Neuronal stem cell (in vitro differentiated cells): ENCODE measurements around the gene PTPRD.

Experiments
- DNase-seq: peaks from one replicate; pipeline ENCODE4 v3.0.0-alpha.2; 2013; ENCODE audit warnings: low spot score
- H2AFZ ChIP-seq: one replicate; pipeline ENCODE4 v1.6.1; 2013; ENCODE audit warnings: mild to moderate bottlenecking, low read length, inconsistent platforms
- H2AK5ac ChIP-seq: 2 replicates; pipeline ENCODE4 v1.6.1; 2013; ENCODE audit warnings: low read depth, mild to moderate bottlenecking, inconsistent platforms, low read length, moderate library complexity, mixed read lengths
- H2BK120ac ChIP-seq: 2 replicates; pipeline ENCODE4 v1.6.1; 2013; ENCODE audit warnings: low read depth, mild to moderate bottlenecking, inconsistent platforms, low read length, moderate library complexity, mixed read lengths
- H2BK12ac ChIP-seq: one replicate; pipeline ENCODE4 v1.6.1; 2013; ENCODE audit warnings: low read length, inconsistent platforms
- H2BK15ac ChIP-seq: 2 replicates; pipeline ENCODE4 v1.6.1; 2013; ENCODE audit warnings: mild to moderate bottlenecking, low read length, inconsistent platforms, mixed read lengths
- H2BK5ac ChIP-seq: one replicate; pipeline ENCODE4 v1.6.1; 2013; ENCODE audit warnings: inconsistent platforms, mild to moderate bottlenecking, low read length, moderate library complexity
- H3K14ac ChIP-seq: one replicate; pipeline ENCODE4 v1.6.1; 2013; ENCODE audit warnings: low read length, inconsistent platforms
- H3K18ac ChIP-seq: 2 replicates; pipeline ENCODE4 v1.6.1; 2013; ENCODE audit warnings: low read length, inconsistent platforms
- H3K23ac ChIP-seq: 2 replicates; pipeline ENCODE4 v1.6.1; 2013; ENCODE audit warnings: low read depth, mild to moderate bottlenecking, mixed read lengths, low read length, inconsistent platforms; ENCODE audit not compliant: poor library complexity
- H3K27ac ChIP-seq: replicated peaks from 3 replicates; pipeline ENCODE4 v1.5.1; 2013; ENCODE audit warnings: low read length, inconsistent platforms
- H3K27me3 ChIP-seq, 3 experiments: 2 replicates each; pipeline ENCODE4 v1.6.1; 2013; ENCODE audit warnings: low read length in 3 of 3, mild to moderate bottlenecking in 2 of 3, inconsistent platforms in 1 of 3, low read depth in 1 of 3, mixed read lengths in 1 of 3, moderate library complexity in 1 of 3; ENCODE audit not compliant: control insufficient read depth in 3 of 3, insufficient read depth in 3 of 3
- H3K36me3 ChIP-seq, 2 donors: replicated peaks in 1 of 2; 2 replicates each; pipeline ENCODE4 v1.6.1; 2013; ENCODE audit warnings: low read length in 2 of 2; ENCODE audit not compliant: control insufficient read depth in 2 of 2, insufficient read depth in 2 of 2
- H3K4ac ChIP-seq: 2 replicates; pipeline ENCODE4 v1.6.1; 2013; ENCODE audit warnings: inconsistent platforms, mild to moderate bottlenecking, low read length, moderate library complexity
- H3K4me1 ChIP-seq, 2 donors: 1 replicate in 1 of 2; 2 replicates in 1 of 2; pipeline ENCODE4 v1.6.1; 2013; ENCODE audit warnings: low read length in 2 of 2, low read depth in 1 of 2; ENCODE audit not compliant: control insufficient read depth in 2 of 2, insufficient read depth in 1 of 2
- H3K4me2 ChIP-seq: one replicate; pipeline ENCODE4 v1.6.1; 2013; ENCODE audit warnings: mild to moderate bottlenecking, low read length, inconsistent platforms; ENCODE audit not compliant: insufficient read depth, poor library complexity, severe bottlenecking
- H3K4me3 ChIP-seq, 2 donors: 2 replicates each; pipeline ENCODE4 v1.5.1; 2013; ENCODE audit warnings: low read length in 2 of 2, mild to moderate bottlenecking in 2 of 2, inconsistent platforms in 1 of 2, moderate library complexity in 1 of 2
- H3K79me1 ChIP-seq: one replicate; pipeline ENCODE4 v1.6.1; 2013; ENCODE audit warnings: low read depth, mild to moderate bottlenecking, inconsistent platforms, low read length, moderate library complexity
- H3K9ac ChIP-seq: one replicate; pipeline ENCODE4 v1.6.1; 2013; ENCODE audit warnings: mild to moderate bottlenecking, low read depth, low read length, inconsistent platforms; ENCODE audit not compliant: poor library complexity
- H3K9me3 ChIP-seq, 2 donors: replicated peaks in 1 of 2; 2 replicates each; pipeline versions ENCODE3 to v1.6.1; 2013; ENCODE audit warnings: low read length in 2 of 2, mild to moderate bottlenecking in 2 of 2, inconsistent platforms in 1 of 2, low read depth in 1 of 2, mixed read lengths in 1 of 2, moderate library complexity in 1 of 2; ENCODE audit not compliant: control insufficient read depth in 2 of 2, insufficient read depth in 1 of 2
- H4K8ac ChIP-seq: one replicate; pipeline ENCODE4 v1.6.1; 2013; ENCODE audit warnings: low read depth, mild to moderate bottlenecking, inconsistent platforms, low read length, moderate library complexity
- H4K91ac ChIP-seq: one replicate; pipeline ENCODE4 v1.6.1; 2013; ENCODE audit warnings: low read length, low read depth, mild to moderate bottlenecking, inconsistent platforms; ENCODE audit not compliant: poor library complexity
- WGBS, 2 donors: extraction: QIAGEN DNeasy Blood & Tissue Kit; methylation state at CpG; one replicate each; pipeline ENCODE4 v1.1.7; 2013; ENCODE audit warnings: missing lambda C conversion rate in 2 of 2, mixed read lengths in 1 of 2; ENCODE audit not compliant: insufficient read length in 2 of 2, insufficient replicate concordance in 1 of 2; ENCODE audit errors: extremely low coverage in 2 of 2; 5-methylcytosine and 5-hydroxymethylcytosine counted together

PTPRD gene

DNA sequence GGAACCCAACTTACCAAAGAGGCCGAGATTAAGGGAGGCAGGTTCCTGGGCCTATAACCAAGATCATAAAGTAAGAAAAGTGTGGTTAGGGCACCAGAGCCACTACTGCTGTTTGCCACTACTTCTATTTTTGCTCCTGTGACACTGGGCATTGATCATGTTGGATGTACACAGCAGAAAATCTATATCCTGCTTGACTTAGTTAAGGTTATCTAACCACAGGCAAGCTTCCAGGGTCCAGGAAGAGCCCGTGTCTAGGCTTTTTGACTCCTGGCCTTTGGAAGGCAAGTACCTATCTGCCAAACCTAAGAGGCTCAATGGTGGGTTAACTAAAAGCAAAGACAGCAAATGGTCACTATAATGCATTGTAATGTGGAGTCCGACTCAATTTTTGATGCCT is 2315.8 kb downstream of the PTPRD start:
- Histone ChIP-seq H3K23ac (no peak overlapping the region), H3K27ac (no peak overlapping the region), H3K4me2 (no peak overlapping the region), H2AK5ac (no peak overlapping the region), H3K36me3 (no peaks in the 10 kb centered on the region), H3K14ac (no peak overlapping the region), H3K4me3 (no peak overlapping the region), H2BK15ac (no peak overlapping the region), H3K9me3 (no peaks in the 10 kb centered on the region), H3K4ac (no peak overlapping the region), H2AFZ (no peak overlapping the region), H4K8ac (no peak overlapping the region), H4K91ac (no peak overlapping the region), H3K9ac (no peak overlapping the region), H2BK12ac (no peak overlapping the region), H3K4me1 (no peaks in the 10 kb centered on the region), H3K27me3 (no peaks in the 10 kb centered on the region), H3K18ac (no peak overlapping the region), H3K79me1 (no peaks in the 10 kb centered on the region), H2BK5ac (no peak overlapping the region), H2BK120ac (no peak overlapping the region)
- DNase-seq, result no peak
- no CpG with 5 or more reads among the region's 3 CpGs for WGBS, 2 donors

DNA sequence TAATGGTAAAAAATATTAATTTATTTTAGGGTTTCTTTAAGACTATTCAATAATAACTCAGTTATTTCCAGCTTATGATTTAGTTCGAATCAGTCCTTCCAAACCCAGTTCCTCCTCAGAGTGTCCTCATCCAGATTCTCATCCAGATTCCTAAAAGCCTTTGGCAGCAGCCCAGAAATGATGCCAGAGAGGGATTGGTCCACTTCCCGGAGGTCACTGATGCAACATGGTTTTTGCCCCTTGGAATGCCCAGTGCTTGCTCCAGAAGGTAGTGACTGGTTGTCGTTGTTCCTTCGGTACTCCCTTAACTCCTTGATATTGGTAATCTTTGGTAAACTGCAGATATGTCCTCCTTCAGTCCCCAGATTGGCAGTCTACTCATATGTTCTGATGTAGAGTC is 2320.1 kb downstream of the PTPRD start:
- no peak overlapping the region for H2BK120ac ChIP-seq
- no peak overlapping the region for H2BK12ac ChIP-seq
- H2BK5ac ChIP-seq, result no peak overlapping the region
- H2AK5ac ChIP-seq, result no peak overlapping the region
- no peak overlapping the region for H3K27ac ChIP-seq
- no peak overlapping the region for H3K4ac ChIP-seq
- no peak overlapping the region for H3K4me2 ChIP-seq
- no CpG with 5 or more reads among the region's 4 CpGs for WGBS, 2 donors
- H3K9ac ChIP-seq, result no peak overlapping the region
- no peak overlapping the region for H2BK15ac ChIP-seq
- H3K27me3 ChIP-seq, result no peaks in the 10 kb centered on the region
- no peak overlapping the region for H3K23ac ChIP-seq
- H3K18ac ChIP-seq, result no peak overlapping the region
- DNase-seq, result no peak
- H2AFZ ChIP-seq, result no peak overlapping the region
- no peak overlapping the region for H4K8ac ChIP-seq
- H3K36me3 ChIP-seq, result no peaks in the 10 kb centered on the region
- H3K14ac ChIP-seq, result no peak overlapping the region
- no peaks in the 10 kb centered on the region for H3K9me3 ChIP-seq
- no peaks in the 10 kb centered on the region for H3K79me1 ChIP-seq
- H3K4me1 ChIP-seq, result no peaks in the 10 kb centered on the region
- no peak overlapping the region for H4K91ac ChIP-seq
- no peak overlapping the region for H3K4me3 ChIP-seq

DNA sequence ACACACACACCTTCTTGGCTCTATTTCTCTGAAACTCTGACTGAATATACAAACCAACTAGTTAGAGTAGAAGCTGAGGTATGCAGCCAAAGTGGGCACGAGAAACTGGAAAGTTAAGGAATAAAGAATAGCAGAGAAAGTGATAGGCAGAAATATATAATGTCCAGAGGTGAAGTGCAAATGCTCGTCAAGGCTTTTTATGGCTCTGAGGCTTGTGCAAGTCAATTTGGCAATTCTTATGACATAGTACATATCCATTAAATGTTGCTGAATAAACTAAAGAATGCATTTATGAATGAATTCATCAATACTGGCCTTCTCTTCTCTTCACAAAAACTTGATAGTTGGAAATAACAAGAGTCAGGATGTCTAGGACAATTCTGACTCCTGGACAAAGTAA is 2323.1 kb downstream of the PTPRD start:
- H3K79me1 ChIP-seq, result no peaks in the 10 kb centered on the region
- H2BK15ac ChIP-seq, result no peak overlapping the region
- no peak overlapping the region for H3K4me2 ChIP-seq
- DNase-seq, result no peak
- WGBS, 2 donors, result no CpG with 5 or more reads among the region's 2 CpGs
- H3K4me1 ChIP-seq, result peaks cover 0 to 6% of the 10 kb centered on the region in 2 donors
- H4K8ac ChIP-seq, result no peak overlapping the region
- H2BK5ac ChIP-seq, result no peak overlapping the region
- H3K36me3 ChIP-seq, result no peaks in the 10 kb centered on the region
- H3K27me3 ChIP-seq, result no peaks in the 10 kb centered on the region
- H2AK5ac ChIP-seq, result no peak overlapping the region
- no peak overlapping the region for H3K9ac ChIP-seq
- no peak overlapping the region for H3K27ac ChIP-seq
- no peak overlapping the region for H3K4ac ChIP-seq
- H2AFZ ChIP-seq, result no peak overlapping the region
- no peak overlapping the region for H3K23ac ChIP-seq
- no peak overlapping the region for H3K18ac ChIP-seq
- H2BK120ac ChIP-seq, result no peak overlapping the region
- H3K4me3 ChIP-seq, result no peak overlapping the region
- no peak overlapping the region for H2BK12ac ChIP-seq
- H4K91ac ChIP-seq, result no peak overlapping the region
- H3K14ac ChIP-seq, result no peak overlapping the region
- H3K9me3 ChIP-seq, result no peaks in the 10 kb centered on the region

DNA sequence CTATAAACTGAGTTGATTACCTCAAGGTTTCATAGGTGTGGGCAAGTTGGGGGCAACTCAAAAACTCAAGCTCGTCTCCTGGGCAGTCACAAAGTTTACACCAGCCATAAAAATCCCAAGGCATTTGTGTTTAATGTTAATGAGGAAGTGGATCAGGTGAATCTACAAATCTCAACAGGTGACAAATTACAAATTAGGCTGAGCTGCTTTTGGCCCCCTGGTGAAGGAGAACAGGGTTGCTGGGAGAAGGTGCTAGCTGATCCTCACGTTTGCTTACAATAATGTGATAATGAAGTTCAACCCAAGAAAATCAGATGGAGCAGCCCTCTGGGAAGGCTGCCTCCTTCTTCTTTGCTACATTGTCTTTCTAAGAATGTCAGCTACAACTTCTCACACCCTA is 2324.8 kb downstream of the PTPRD start:
- no CpG with 5 or more reads among the region's 2 CpGs for WGBS, 2 donors
- Histone ChIP-seq H3K23ac (no peak overlapping the region), H3K4me3 (no peak overlapping the region), H3K14ac (no peak overlapping the region), H2BK120ac (no peak overlapping the region), H3K4me1 (peaks cover 0 to 6% of the 10 kb centered on the region in 2 donors), H4K8ac (no peak overlapping the region), H3K4me2 (no peak overlapping the region), H4K91ac (no peak overlapping the region), H2AK5ac (no peak overlapping the region), H2BK15ac (no peak overlapping the region), H3K9me3 (no peaks in the 10 kb centered on the region), H3K27me3 (no peaks in the 10 kb centered on the region), H3K4ac (no peak overlapping the region), H3K79me1 (no peaks in the 10 kb centered on the region), H3K36me3 (no peaks in the 10 kb centered on the region), H2BK12ac (no peak overlapping the region), H3K27ac (no peak overlapping the region), H3K18ac (no peak overlapping the region), H2AFZ (no peak overlapping the region), H2BK5ac (no peak overlapping the region), H3K9ac (no peak overlapping the region)
- DNase-seq, result no peak
